Tibial artery (tissue), 4 donors: ENCODE data around the gene SCFD1.
A peak's percentile ranks its signal among the peaks of the same experiment; 100 is the strongest.
"Not testable (repeated sequence)": the region's sequence is repeated elsewhere in the genome, so short reads cannot be mapped to it uniquely, and the experiment has no call there.

Experiments
- DNase-seq, 2 donors: peaks; one replicate each; pipeline ENCODE4 v3.0.0-alpha.2; 2019
- H3K27ac ChIP-seq, 2 donors: fragments of 200-600 bp; sonication (generic) in 1 of 2; 1 replicate in 1 of 2; 2 replicates in 1 of 2; pipeline ENCODE4 v1.5.1; 2018 to 2019; ENCODE audit warnings: mild to moderate bottlenecking in 1 of 2
- H3K27me3 ChIP-seq, 2 donors: fragments of 200-600 bp; sonication (generic) in 1 of 2; one replicate each; pipeline versions ENCODE4 v1.5.1 to v1.6.0; 2016 to 2019
- H3K36me3 ChIP-seq, 3 donors: fragments of 200-600 bp; sonication (generic) in 2 of 3; one replicate each; pipeline ENCODE4 v1.5.1; 2016 to 2019; ENCODE audit warnings: mild to moderate bottlenecking in 2 of 3
- H3K4me1 ChIP-seq, 4 donors: fragments of 200-600 bp; sonication (generic) in 2 of 4; 1 replicate in 3 of 4; 2 replicates in 1 of 4; pipeline ENCODE4 v1.5.1; 2016 to 2019
- H3K4me3 ChIP-seq, 2 donors: fragments of 200-600 bp; sonication (generic) in 1 of 2; 1 replicate in 1 of 2; 2 replicates in 1 of 2; pipeline ENCODE4 v1.5.1; 2018 to 2019; ENCODE audit warnings: mild to moderate bottlenecking in 2 of 2
- H3K9me3 ChIP-seq, 3 donors: fragments of 200-600 bp; sonication (generic) in 1 of 3; one replicate each; pipeline ENCODE4 v1.5.1; 2016 to 2019
- intact Hi-C: fragments of 100-400 bp; cut with DNase I; formaldehyde crosslinking; loops from one replicate; pipeline ENCODE4 v1.15.0; 2023; ENCODE audit warnings: low total_unique reads
- TF ChIP-seq, protein P1 (sequence below), 2 experiments: fragments of 200-600 bp in 1 of 2; fragments of 450-650 bp in 1 of 2; IDR thresholded peaks; one replicate each; pipeline ENCODE4 v1.5.1; 2017 to 2019; ENCODE audit warnings: antibody characterized with exemption in 2 of 2, mild to moderate bottlenecking in 1 of 2, moderate library complexity in 1 of 2

SCFD1 gene

DNA sequence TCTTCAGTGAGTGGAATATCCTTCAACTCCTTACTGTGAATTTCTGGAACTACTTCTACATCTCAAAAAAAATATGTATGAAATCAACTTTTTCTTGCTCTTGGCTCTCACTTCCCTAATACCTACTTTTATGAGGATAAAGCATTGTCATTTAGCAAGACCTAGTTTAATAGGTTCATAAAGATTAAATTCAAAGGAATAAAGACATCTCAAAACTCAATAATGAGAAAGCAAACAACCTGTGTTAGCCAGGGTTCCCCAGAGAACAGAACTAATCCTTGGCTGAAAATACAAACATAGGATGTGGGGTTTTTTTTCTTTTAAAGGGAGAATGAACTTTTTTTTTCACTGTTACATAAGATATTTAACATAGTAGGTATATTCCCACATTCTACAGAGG is 57.9 kb downstream of the SCFD1 start:
- H3K36me3 ChIP-seq = peaks cover 20 to 48% (median 36%) of the 10 kb centered on the region in 3 donors

DNA sequence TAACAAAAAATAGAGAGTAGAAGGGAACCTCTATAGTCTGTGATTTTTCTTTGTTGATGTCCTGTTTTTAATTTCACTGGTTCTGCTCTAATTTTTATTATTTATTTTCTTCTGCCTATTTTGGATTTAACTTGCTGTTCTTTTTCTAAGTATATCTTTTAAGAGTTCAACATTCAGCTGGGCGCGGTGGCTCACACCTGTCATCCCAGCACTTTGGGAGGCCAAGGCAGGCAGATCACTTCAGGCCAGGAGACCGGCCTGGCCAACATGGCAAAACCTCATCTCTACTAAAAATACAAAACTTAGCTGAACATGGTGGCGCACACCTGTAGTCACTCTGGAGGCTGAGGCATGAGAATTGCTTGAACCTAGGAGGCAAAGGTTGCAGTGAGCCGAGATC is 58.7 kb downstream of the SCFD1 start:
- not testable (repeated sequence) for H3K27me3 ChIP-seq, H3K9me3 ChIP-seq, H3K27ac ChIP-seq, H3K4me1 ChIP-seq, DNase-seq, H3K4me3 ChIP-seq
- peaks cover 13 to 41% (median 32%) of the 10 kb centered on the region in 3 donors for H3K36me3 ChIP-seq
- intact Hi-C loops = loop anchor here (5.0 kb wide), 1 partner anchor 1427 kb away; no protein-coding TSS in a partner anchor

More for the DNA sequence above, 57.9 kb downstream of the SCFD1 start:
- Histone ChIP-seq H3K27ac (no peak overlapping the region), H3K9me3 (no peaks in the 10 kb centered on the region), H3K4me3 (no peak overlapping the region), H3K4me1 (no peaks in the 10 kb centered on the region), H3K27me3 (no peaks in the 10 kb centered on the region)
- intact Hi-C loops = loop anchor here (5.0 kb wide), 1 partner anchor 1427 kb away; no protein-coding TSS in a partner anchor
- TF ChIP-seq, protein P1, sequence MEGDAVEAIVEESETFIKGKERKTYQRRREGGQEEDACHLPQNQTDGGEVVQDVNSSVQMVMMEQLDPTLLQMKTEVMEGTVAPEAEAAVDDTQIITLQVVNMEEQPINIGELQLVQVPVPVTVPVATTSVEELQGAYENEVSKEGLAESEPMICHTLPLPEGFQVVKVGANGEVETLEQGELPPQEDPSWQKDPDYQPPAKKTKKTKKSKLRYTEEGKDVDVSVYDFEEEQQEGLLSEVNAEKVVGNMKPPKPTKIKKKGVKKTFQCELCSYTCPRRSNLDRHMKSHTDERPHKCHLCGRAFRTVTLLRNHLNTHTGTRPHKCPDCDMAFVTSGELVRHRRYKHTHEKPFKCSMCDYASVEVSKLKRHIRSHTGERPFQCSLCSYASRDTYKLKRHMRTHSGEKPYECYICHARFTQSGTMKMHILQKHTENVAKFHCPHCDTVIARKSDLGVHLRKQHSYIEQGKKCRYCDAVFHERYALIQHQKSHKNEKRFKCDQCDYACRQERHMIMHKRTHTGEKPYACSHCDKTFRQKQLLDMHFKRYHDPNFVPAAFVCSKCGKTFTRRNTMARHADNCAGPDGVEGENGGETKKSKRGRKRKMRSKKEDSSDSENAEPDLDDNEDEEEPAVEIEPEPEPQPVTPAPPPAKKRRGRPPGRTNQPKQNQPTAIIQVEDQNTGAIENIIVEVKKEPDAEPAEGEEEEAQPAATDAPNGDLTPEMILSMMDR (IDR thresholded peaks at IDR 0.05) = no peak
- DNase-seq = no peak

DNA sequence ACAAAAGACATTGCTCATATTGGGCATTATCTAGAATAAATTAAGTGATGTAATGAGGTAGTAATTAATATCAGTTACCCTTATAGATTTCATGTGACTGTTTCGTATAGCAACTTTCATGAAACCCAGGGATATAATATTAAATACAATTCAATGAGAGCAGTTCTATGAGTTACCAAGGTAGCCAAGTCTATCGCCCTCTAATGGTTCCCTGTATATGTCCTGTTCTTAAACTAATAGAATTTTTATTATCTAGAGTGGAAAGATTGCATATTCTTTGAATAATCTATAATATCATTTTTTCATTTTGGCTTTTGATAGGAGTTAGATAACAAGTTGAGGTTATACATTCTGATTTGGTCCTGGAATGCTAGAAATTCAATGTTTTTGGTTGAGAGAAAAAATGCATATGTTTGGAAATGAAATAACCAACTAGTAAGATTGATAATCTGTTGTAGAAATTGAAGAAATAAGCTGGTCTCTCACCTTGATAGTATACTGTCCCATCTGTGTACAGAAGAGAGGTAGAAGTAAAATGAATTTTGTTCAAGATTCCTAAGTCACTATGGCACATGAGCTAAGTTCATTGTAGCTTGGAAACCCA is 59.7 kb downstream of the SCFD1 start:
- H3K27me3 ChIP-seq = no peaks in the 10 kb centered on the region
- no peak overlapping the region for H3K4me3 ChIP-seq
- H3K9me3 ChIP-seq = no peaks in the 10 kb centered on the region
- peaks cover 13 to 40% (median 24%) of the 10 kb centered on the region in 3 donors for H3K36me3 ChIP-seq
- intact Hi-C loops = loop anchor here (5.0 kb wide), 1 partner anchor 1425 kb away; no protein-coding TSS in a partner anchor
- no peak overlapping the region for H3K27ac ChIP-seq
- TF ChIP-seq, protein P1 (IDR thresholded peaks at IDR 0.05) = no peak
- H3K4me1 ChIP-seq = no peaks in the 10 kb centered on the region
- no peak for DNase-seq

DNA sequence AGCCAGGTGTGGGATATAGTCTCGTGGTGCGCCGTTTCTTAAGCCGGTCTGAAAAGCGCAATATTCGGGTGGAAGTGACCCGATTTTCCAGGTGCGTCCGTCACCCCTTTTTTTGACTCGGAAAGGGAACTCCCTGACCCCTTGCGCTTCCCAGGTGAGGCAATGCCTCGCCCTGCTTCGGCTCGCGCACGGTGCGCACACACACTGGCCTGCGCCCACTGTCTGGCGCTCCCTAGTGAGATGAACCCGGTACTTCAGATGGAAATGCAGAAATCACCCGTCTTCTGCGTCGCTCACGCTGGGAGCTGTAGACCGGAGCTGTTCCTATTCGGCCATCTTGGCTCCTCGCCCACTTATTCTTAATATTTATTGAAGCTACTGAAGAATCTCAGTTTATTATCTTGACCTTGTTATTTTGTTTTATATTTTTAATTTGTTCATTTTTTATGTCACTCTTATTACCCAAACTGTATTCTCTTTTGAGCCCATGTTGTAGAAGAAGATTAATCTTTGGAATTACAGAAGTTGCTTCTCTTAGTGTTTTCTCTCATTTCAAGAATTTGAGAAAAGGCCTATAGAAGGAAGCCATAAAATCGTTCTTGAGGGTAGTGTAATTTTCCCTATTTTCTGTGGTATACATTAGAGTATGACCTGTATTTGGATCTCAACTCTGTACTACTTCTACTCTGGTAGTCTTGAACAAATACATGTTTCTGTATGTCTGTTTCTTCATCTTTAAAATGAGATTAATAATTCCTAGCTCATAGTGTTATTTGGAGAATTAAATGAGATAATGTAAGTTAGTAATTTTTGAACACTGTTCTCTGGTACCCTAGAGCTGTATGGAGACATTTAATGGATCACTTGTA is 68.6 kb downstream of the SCFD1 start:
- H3K4me3 ChIP-seq = peak overlapping the region in 1 of 2 donors; percentile 24

DNA sequence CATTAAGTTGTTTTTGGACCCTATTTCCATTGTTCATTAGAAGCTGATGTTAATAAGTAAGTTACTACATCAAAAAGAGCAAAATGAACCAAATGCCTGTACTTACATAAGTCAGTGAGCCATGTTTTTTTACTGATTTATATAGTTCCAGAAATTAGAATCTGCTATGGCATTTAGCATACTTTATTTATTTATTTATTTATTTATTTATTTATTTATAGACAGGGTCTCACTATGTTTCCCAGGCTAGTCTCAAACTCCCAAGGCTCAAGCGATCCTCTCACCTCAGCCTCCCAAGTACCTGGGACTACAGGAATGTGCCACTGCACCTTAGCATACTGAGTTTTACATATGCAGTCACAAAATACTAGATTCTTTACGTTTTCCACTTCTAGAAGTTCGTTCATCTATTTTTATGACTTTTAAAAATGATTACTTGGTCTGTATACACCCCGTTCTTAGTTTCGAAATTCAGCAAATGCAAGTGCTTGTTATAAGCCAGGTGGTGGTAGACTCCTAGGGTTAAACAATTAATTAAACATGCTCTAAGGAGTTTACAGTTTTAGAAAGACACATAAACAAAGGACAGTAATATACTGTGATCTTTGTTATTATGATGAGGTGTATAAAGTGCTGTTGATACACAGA is 69.8 kb downstream of the SCFD1 start:
- intact Hi-C loops = no loop called here
- no peak for DNase-seq
- no peak overlapping the region for H3K4me3 ChIP-seq
- H3K9me3 ChIP-seq = no peaks in the 10 kb centered on the region
- no peak overlapping the region for H3K27ac ChIP-seq
- H3K27me3 ChIP-seq = no peaks in the 10 kb centered on the region
- H3K36me3 ChIP-seq = peaks cover 10 to 12% (median 11%) of the 10 kb centered on the region in 3 donors
- TF ChIP-seq, protein P1 (IDR thresholded peaks at IDR 0.05) = no peak
- no peaks in the 10 kb centered on the region for H3K4me1 ChIP-seq

More for the DNA sequence above, 68.6 kb downstream of the SCFD1 start:
- H3K4me1 ChIP-seq, H3K27me3 ChIP-seq, H3K9me3 ChIP-seq, intact Hi-C loops, H3K27ac ChIP-seq, DNase-seq: not testable (repeated sequence)
- H3K36me3 ChIP-seq = peaks cover 4 to 11% (median 10%) of the 10 kb centered on the region in 3 donors

DNA sequence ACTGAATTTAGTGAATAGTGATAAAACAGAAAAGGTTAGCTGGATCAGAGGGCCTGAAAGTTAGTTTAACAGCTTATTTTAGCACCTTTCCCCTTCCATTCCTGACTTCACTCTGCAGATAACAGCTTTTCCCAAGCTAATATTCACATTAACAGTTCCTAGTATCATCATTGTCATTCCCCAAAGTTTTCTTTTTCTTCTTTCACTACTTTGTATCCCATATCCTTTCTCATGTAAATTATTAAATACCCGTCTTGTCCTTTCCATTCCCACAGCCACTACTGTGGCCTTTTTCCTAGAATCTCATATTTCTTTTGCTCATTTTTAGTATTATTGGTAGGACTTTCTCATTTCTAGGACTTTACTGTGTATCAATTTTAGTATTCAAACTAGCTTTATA is 70.5 kb downstream of the SCFD1 start:
- Histone ChIP-seq H3K27ac (no peak overlapping the region), H3K4me3 (no peak overlapping the region), H3K4me1 (no peaks in the 10 kb centered on the region), H3K27me3 (no peaks in the 10 kb centered on the region), H3K36me3 (peaks cover 16 to 20% (median 17%) of the 10 kb centered on the region in 3 donors), H3K9me3 (no peaks in the 10 kb centered on the region)
- no peak for DNase-seq
- intact Hi-C loops = no loop called here
- TF ChIP-seq, protein P1 (IDR thresholded peaks at IDR 0.05) = no peak
